ENCODE measurements around the gene SYS1. TPM values are rescaled to one million over a fixed set of nuclear protein-coding genes. Genes with fewer than 3 reads are reported as not detected.

Gene SYS1
- total RNA-seq, 1 donor from 2014 or later: 10.5 TPM

- H3F3A ChIP-seq (ENCODE audit: low read depth): no peaks in the 10 kb centered on the region
- TF ChIP-seq EZH2 (IDR thresholded peaks at IDR 0.05) (no peak), EZH2phosphoT487 (IDR thresholded peaks at IDR 0.05) (no peak), CTCF (IDR thresholded peaks at IDR 0.05) (no peak)
- H3K79me2 ChIP-seq (ENCODE audit: low read depth): no peaks in the 10 kb centered on the region
- H3K4me1 ChIP-seq: no peaks in the 10 kb centered on the region
- H3K4me2 ChIP-seq: no peak overlapping the region
- H3K27ac ChIP-seq: no peak overlapping the region
- no peaks in the 10 kb centered on the region for H4K20me1 ChIP-seq (ENCODE audit: low read depth)
- H3K27ac Mint-ChIP-seq: no peak overlapping the region
- H3K36me3 Mint-ChIP-seq: no peaks in the 10 kb centered on the region
- H3K4me3 ChIP-seq: no peak overlapping the region
- no peaks in the 10 kb centered on the region for H3K36me3 ChIP-seq
- peaks cover 11% of the 10 kb centered on the region for H3K27me3 ChIP-seq
- no peaks in the 10 kb centered on the region for H3K9me3 Mint-ChIP-seq
- DNase-seq (ENCODE audit: low spot score): no peak
- H2AFZ ChIP-seq (replicated peaks): no peak overlapping the region
- H3K9me3 ChIP-seq (ENCODE audit: low read depth): no peaks in the 10 kb centered on the region
- H3K9ac ChIP-seq: no peak overlapping the region
- H3K27me3 Mint-ChIP-seq (ENCODE audit: insufficient read depth, low read depth): no peaks in the 10 kb centered on the region
- no peak overlapping the region for H3K4me3 Mint-ChIP-seq
- no peaks in the 10 kb centered on the region for H3K4me1 Mint-ChIP-seq
Measured at GRCh38 chr20:45316150-45317080, 46.5 kb upstream of the SYS1 start.

GRCh38 chr20:45317826-45318225 lies 45.1 kb upstream of the SYS1 start:
- H2AFZ ChIP-seq (replicated peaks): no peak overlapping the region
- H3K4me1 ChIP-seq: no peaks in the 10 kb centered on the region
- H3K4me2 ChIP-seq: no peak overlapping the region
- no peak overlapping the region for H3K4me3 ChIP-seq
- Mint-ChIP-seq H3K9me3 (no peaks in the 10 kb centered on the region), H3K4me3 (no peak overlapping the region), H3K27me3 (ENCODE audit: insufficient read depth, low read depth) (no peaks in the 10 kb centered on the region), H3K4me1 (no peaks in the 10 kb centered on the region), H3K36me3 (no peaks in the 10 kb centered on the region), H3K27ac (no peak overlapping the region)
- H3K27me3 ChIP-seq: no peaks in the 10 kb centered on the region
- no peaks in the 10 kb centered on the region for H3K9me3 ChIP-seq (ENCODE audit: low read depth)
- DNase-seq (ENCODE audit: low spot score): no peak
- no peaks in the 10 kb centered on the region for H3F3A ChIP-seq (ENCODE audit: low read depth)
- no peak for TF ChIP-seq EZH2 (IDR thresholded peaks at IDR 0.05)
- no peak for TF ChIP-seq EZH2phosphoT487 (IDR thresholded peaks at IDR 0.05)
- TF ChIP-seq CTCF (IDR thresholded peaks at IDR 0.05): no peak
- H3K9ac ChIP-seq: no peak overlapping the region
- no peaks in the 10 kb centered on the region for H4K20me1 ChIP-seq (ENCODE audit: low read depth)
- no peaks in the 10 kb centered on the region for H3K79me2 ChIP-seq (ENCODE audit: low read depth)
- H3K27ac ChIP-seq: no peak overlapping the region
- H3K36me3 ChIP-seq: no peaks in the 10 kb centered on the region

- no peaks in the 10 kb centered on the region for H3K9me3 ChIP-seq (ENCODE audit: low read depth)
- H3K27ac Mint-ChIP-seq: peak overlapping the region; percentile 76
- no peak overlapping the region for H3K4me3 ChIP-seq
- no peak overlapping the region for H3K9ac ChIP-seq
- TF ChIP-seq EZH2 (IDR thresholded peaks at IDR 0.05) (no peak), CTCF (IDR thresholded peaks at IDR 0.05) (no peak), EZH2phosphoT487 (IDR thresholded peaks at IDR 0.05) (no peak)
- no peaks in the 10 kb centered on the region for H3F3A ChIP-seq (ENCODE audit: low read depth)
- no peaks in the 10 kb centered on the region for H3K79me2 ChIP-seq (ENCODE audit: low read depth)
- DNase-seq (ENCODE audit: low spot score): no peak
- no peaks in the 10 kb centered on the region for H3K9me3 Mint-ChIP-seq
- H3K4me1 Mint-ChIP-seq: no peaks in the 10 kb centered on the region
- no peak overlapping the region for H3K4me2 ChIP-seq
- no peaks in the 10 kb centered on the region for H3K36me3 Mint-ChIP-seq
- H3K36me3 ChIP-seq: no peaks in the 10 kb centered on the region
- no peaks in the 10 kb centered on the region for H3K4me1 ChIP-seq
- H3K27ac ChIP-seq: no peak overlapping the region
- no peaks in the 10 kb centered on the region for H3K27me3 ChIP-seq
- no peak overlapping the region for H3K4me3 Mint-ChIP-seq
- no peak overlapping the region for H2AFZ ChIP-seq (replicated peaks)
- H3K27me3 Mint-ChIP-seq (ENCODE audit: insufficient read depth, low read depth): no peaks in the 10 kb centered on the region
- no peaks in the 10 kb centered on the region for H4K20me1 ChIP-seq (ENCODE audit: low read depth)
Measured at GRCh38 chr20:45318386-45318939, 44.5 kb upstream of the SYS1 start.
